H1 (cell line): Measurements from ENCODE around the gene PRR12. TPM values are rescaled to one million over a fixed set of nuclear protein-coding genes. Genes with fewer than 3 reads are reported as not detected.

Source experiments
- BCL11A ChIP-seq, 2 experiments: IDR thresholded peaks; one replicate each; pipeline ENCODE4 v1.6.1; 2011; ENCODE audit warnings: low read depth in 2 of 2, low read length in 2 of 2, mild to moderate bottlenecking in 2 of 2
- CBX5 ChIP-seq: fragments of 300-800, 300-1000 bp; sonication (generic); IDR thresholded peaks from 2 replicates; pipeline ENCODE4 v1.7.1; 2016; ENCODE audit warnings: antibody characterized with exemption, low read length, low read depth
- CHD2 ChIP-seq: IDR thresholded peaks from 2 replicates; pipeline ENCODE4 v1.6.1; 2012; ENCODE audit warnings: low read length, improper control_type of control experiment
- KDM4A ChIP-seq: IDR thresholded peaks from one replicate; pipeline ENCODE4 v1.7.1; 2012; ENCODE audit warnings: low read depth, mild to moderate bottlenecking, moderate library complexity, low read length, inconsistent platforms; ENCODE audit not compliant: severe bottlenecking
- NANOG ChIP-seq: IDR thresholded peaks from 2 replicates; pipeline ENCODE4 v1.6.1; 2011; ENCODE audit warnings: low read length, low read depth, mild to moderate bottlenecking, inconsistent platforms; ENCODE audit not compliant: insufficient read depth, poor library complexity, severe bottlenecking
- NRF1 ChIP-seq: IDR thresholded peaks from 2 replicates; pipeline ENCODE4 v1.6.1; 2011; ENCODE audit warnings: mild to moderate bottlenecking, low read depth, low read length, improper control_type of control experiment
- POU5F1 ChIP-seq: IDR thresholded peaks from 2 replicates; pipeline ENCODE4 v1.6.1; 2011; ENCODE audit warnings: low read depth, mild to moderate bottlenecking, low read length, moderate library complexity
- RAD21 ChIP-seq, 2 experiments: IDR thresholded peaks in 1 of 2; conservative IDR thresholded peaks in 1 of 2; 2 replicates each; pipeline ENCODE4 v1.6.1; 2011; ENCODE audit warnings: low read depth in 2 of 2, low read length in 2 of 2, improper control_type of control experiment in 1 of 2, inconsistent platforms in 1 of 2, mild to moderate bottlenecking in 1 of 2, moderate library complexity in 1 of 2
- RNF2 ChIP-seq: fragments of 200-900, 300-1000 bp; sonication (generic); IDR thresholded peaks from 2 replicates; pipeline ENCODE4 v1.7.1; 2016; ENCODE audit warnings: borderline replicate concordance, low read depth, mild to moderate bottlenecking, antibody characterized with exemption, low read length; ENCODE audit not compliant: poor library complexity, severe bottlenecking; ENCODE audit errors: missing control alignments
- TBP ChIP-seq: IDR thresholded peaks from 2 replicates; pipeline ENCODE4 v1.6.1; 2011; ENCODE audit warnings: low read depth, low read length, improper control_type of control experiment
- TEAD4 ChIP-seq: IDR thresholded peaks from 2 replicates; pipeline ENCODE4 v1.6.1; 2012; ENCODE audit warnings: low read depth, low read length, inconsistent platforms, mixed read lengths
- polyA plus RNA-seq, 7 experiments: library from polyadenylated mRNA; depleted of rRNA in 3 of 7; stranded (reverse) in 5 of 7; unstranded in 2 of 7; fragments of >200 nt in 5 of 7; fragments of 200-250 nt in 2 of 7; gene quantifications; 1 replicate in 5 of 7; 2 replicates in 1 of 7; 4 replicates in 1 of 7; pipeline versions ENCODE4 v1.2.1 to v1.2.3, GENCODE V29; 2011 to 2013; ENCODE audit warnings: missing spikeins in 2 of 7, mixed read lengths in 2 of 7
- total RNA-seq: library from RNA; stranded (reverse); fragmentation: NEBNext Ultra II Directional; extraction: Animal tissue kit (Norgen Biotek cat#: 25700); gene quantifications from 2 replicates; pipeline ENCODE4 v1.2.1, GENCODE V29; 2021

Gene PRR12
- total and polyA plus RNA-seq, 2 of the 8 experiments (the other 6 are each of a cell fraction or from before 2014, with no cell fraction given) = 2.5 to 59.4 TPM

DNA sequence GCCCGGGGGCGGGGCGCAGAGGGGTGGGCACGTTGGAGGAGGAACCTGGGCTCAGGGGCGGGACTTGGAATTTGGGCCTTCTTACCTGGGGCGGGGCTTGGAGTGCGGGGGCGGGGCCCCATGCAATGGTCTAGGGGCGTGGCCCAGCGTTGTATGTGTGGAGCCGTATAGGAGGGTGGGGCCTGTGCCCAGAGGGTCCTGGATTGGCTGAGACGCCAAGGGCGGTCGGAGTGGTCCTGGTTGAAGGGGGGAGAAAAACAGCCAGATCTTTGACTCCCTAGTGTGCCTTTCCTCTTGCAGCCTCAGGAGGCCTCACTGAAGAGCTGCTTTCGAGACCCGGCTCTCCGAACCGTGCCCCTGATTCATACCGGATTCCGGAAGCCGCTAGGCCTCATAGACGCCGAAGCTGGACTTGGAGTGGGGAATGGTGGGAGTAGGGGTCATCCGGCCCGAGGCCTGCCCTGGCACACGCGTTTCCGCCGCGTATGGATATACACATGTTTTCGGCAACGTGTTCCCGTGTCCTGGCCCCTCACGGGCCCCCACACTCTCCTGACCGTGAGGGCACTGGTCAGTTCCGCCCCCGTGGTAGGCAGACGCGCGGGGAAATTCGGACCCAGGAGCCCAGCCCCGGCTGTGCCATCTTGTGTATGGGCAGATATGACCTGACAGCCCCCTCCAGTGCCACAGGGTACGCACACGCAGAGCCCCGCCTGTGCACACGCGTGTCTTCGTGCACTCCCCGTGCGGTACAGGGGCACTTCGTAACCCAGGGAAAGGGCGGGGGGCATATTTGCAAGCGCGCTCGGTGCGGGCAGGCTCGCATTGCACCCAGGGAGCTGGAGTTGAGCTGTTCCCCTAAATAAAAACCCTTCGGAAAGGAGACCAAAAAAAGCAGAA, 661 bp upstream of the PRR12 start (continued):
- TF ChIP-seq TBP (peak; percentile 81), TEAD4 (0 out of 2 replicates have a peak, but pooled peaks have one; percentile 28), CHD2 (no peak), CBX5 (no peak), NANOG (no peak), RNF2 (no peak), RAD21 (IDR thresholded peaks at IDR 0.05 in 1 of 2, conservative IDR thresholded peaks at IDR 0.05 in 1 of 2; ENCODE audit: low read depth in 2 of 2, low read length in 2 of 2) (no peak), BCL11A (IDR thresholded peaks at IDR 0.05; ENCODE audit: low read depth in 2 of 2, low read length in 2 of 2) (no peak), POU5F1 (no peak), NRF1 (no peak), KDM4A (no peak)
